NCI-H524 (cell line): Measurements from ENCODE around the gene ERBB4.

Experiments used
- DNase-seq, 2 experiments: peaks; one replicate each; lab custom pipeline; 2025; lab: John Stamatoyannopoulos, UW

Gene ERBB4

GRCh38 chr2:212364112-212364985 is 174.3 kb downstream of the ERBB4 start:
- no peak for DNase-seq

- DNase-seq = no peak
Measured at GRCh38 chr2:212361174-212361756, 177.3 kb downstream of the ERBB4 start.

GRCh38 chr2:212360068-212360460 is 178.5 kb downstream of the ERBB4 start:
- DNase-seq = no peak

GRCh38 chr2:212359425-212360067 is 179.1 kb downstream of the ERBB4 start:
- no peak for DNase-seq

- no peak for DNase-seq
Measured at GRCh38 chr2:212357606-212358005, 181.0 kb downstream of the ERBB4 start.

GRCh38 chr2:212354382-212354781 is 184.2 kb downstream of the ERBB4 start:
- no peak for DNase-seq

- no peak for DNase-seq
Measured at GRCh38 chr2:212348501-212348900, 190.1 kb downstream of the ERBB4 start.

GRCh38 chr2:212346865-212347264 is 191.7 kb downstream of the ERBB4 start:
- DNase-seq = no peak

- no peak for DNase-seq
Measured at GRCh38 chr2:212345966-212346365, 192.6 kb downstream of the ERBB4 start.

GRCh38 chr2:212344131-212344530 is 194.5 kb downstream of the ERBB4 start:
- no peak for DNase-seq

- no peak for DNase-seq
Measured at GRCh38 chr2:212343167-212343566, 195.4 kb downstream of the ERBB4 start.

GRCh38 chr2:212337486-212338343 is 200.9 kb downstream of the ERBB4 start:
- DNase-seq = peak in 1 of 2 experiments; percentile 24

GRCh38 chr2:212337036-212337435 is 201.6 kb downstream of the ERBB4 start:
- DNase-seq = no peak

- DNase-seq = no peak
Measured at GRCh38 chr2:212330263-212330662, 208.3 kb downstream of the ERBB4 start.

- no peak for DNase-seq
Measured at GRCh38 chr2:212328712-212329496, 209.7 kb downstream of the ERBB4 start.

GRCh38 chr2:212328136-212328535 is 210.5 kb downstream of the ERBB4 start:
- no peak for DNase-seq

- no peak for DNase-seq
Measured at GRCh38 chr2:212327171-212327809, 211.3 kb downstream of the ERBB4 start.

- DNase-seq = no peak
Measured at GRCh38 chr2:212318636-212319035, 220.0 kb downstream of the ERBB4 start.

GRCh38 chr2:212314680-212315079 is 223.9 kb downstream of the ERBB4 start:
- DNase-seq = no peak

GRCh38 chr2:212311807-212312404 is 226.7 kb downstream of the ERBB4 start:
- no peak for DNase-seq
